ENCODE results near the gene PLCB4. TPM values are rescaled to one million over a fixed set of nuclear protein-coding genes. Genes with fewer than 3 reads are reported as not detected.
A peak's percentile ranks its signal among the peaks of the same experiment; 100 is the strongest.

PLCB4 gene
- total RNA-seq, 4 donors from 2014 or later = 2.3 to 3.9 (median 3.3) TPM

GRCh38 chr20:9140162-9140760, 71.4 kb downstream of the PLCB4 start:
- intact Hi-C loops (cut with DNase I; ENCODE audit: low total_unique reads) (no loop called here), in situ Hi-C loops (cut with MboI; ENCODE audit: low sequenced_read_pairs in 4 of 4) (no loop called here)
- H3K27me3 ChIP-seq = no peaks in the 10 kb centered on the region
- H3K36me3 ChIP-seq = no peaks in the 10 kb centered on the region
- DNase-seq (no peak), ATAC-seq (no peak)
- H3K4me1 ChIP-seq = no peaks in the 10 kb centered on the region
- peaks cover 0 to 7% (median 0%) of the 10 kb centered on the region in 3 donors for H3K9me3 ChIP-seq
- no peak for TF ChIP-seq POLR2A (IDR thresholded peaks at IDR 0.05)
- H3K4me3 ChIP-seq = no peak overlapping the region
- H3K27ac ChIP-seq = no peak overlapping the region

- Histone ChIP-seq H3K4me1 (no peaks in the 10 kb centered on the region), H3K27me3 (no peaks in the 10 kb centered on the region), H3K4me3 (no peak overlapping the region), H3K9me3 (peaks cover 0 to 7% (median 0%) of the 10 kb centered on the region in 3 donors), H3K36me3 (no peaks in the 10 kb centered on the region), H3K27ac (no peak overlapping the region)
- TF ChIP-seq CTCF (IDR thresholded peaks at IDR 0.05 in 4 of 5, conservative IDR thresholded peaks at IDR 0.05 in 1 of 5) (no peak), POLR2A (IDR thresholded peaks at IDR 0.05) (no peak)
- no peak for DNase-seq
- ATAC-seq = no peak
- intact Hi-C loops (cut with DNase I; ENCODE audit: low total_unique reads) = no loop called here
- in situ Hi-C loops (cut with MboI; ENCODE audit: low sequenced_read_pairs in 4 of 4) = no loop called here
Observed at GRCh38 chr20:9141070-9141469, 72.2 kb downstream of the PLCB4 start.

GRCh38 chr20:9141921-9142320, 73.0 kb downstream of the PLCB4 start:
- no peak for ATAC-seq
- no peak overlapping the region for H3K27ac ChIP-seq
- H3K36me3 ChIP-seq = no peaks in the 10 kb centered on the region
- DNase-seq = no peak
- TF ChIP-seq CTCF (IDR thresholded peaks at IDR 0.05 in 4 of 5, conservative IDR thresholded peaks at IDR 0.05 in 1 of 5) = no peak
- in situ Hi-C loops (cut with MboI; ENCODE audit: low sequenced_read_pairs in 4 of 4) (no loop called here), intact Hi-C loops (cut with DNase I; ENCODE audit: low total_unique reads) (no loop called here)
- peaks cover 0 to 7% (median 0%) of the 10 kb centered on the region in 3 donors for H3K9me3 ChIP-seq
- H3K27me3 ChIP-seq = no peaks in the 10 kb centered on the region
- no peaks in the 10 kb centered on the region for H3K4me1 ChIP-seq
- H3K4me3 ChIP-seq = no peak overlapping the region

GRCh38 chr20:9142809-9143208, 73.9 kb downstream of the PLCB4 start:
- no peak for ATAC-seq
- intact Hi-C loops (cut with DNase I; ENCODE audit: low total_unique reads) = no loop called here
- Histone ChIP-seq H3K36me3 (no peaks in the 10 kb centered on the region), H3K4me3 (no peak overlapping the region), H3K4me1 (no peaks in the 10 kb centered on the region), H3K27ac (no peak overlapping the region), H3K9me3 (peaks cover 0 to 7% (median 0%) of the 10 kb centered on the region in 3 donors), H3K27me3 (no peaks in the 10 kb centered on the region)
- no peak for DNase-seq
- in situ Hi-C loops (cut with MboI; ENCODE audit: low sequenced_read_pairs in 4 of 4) = no loop called here
- TF ChIP-seq POLR2A (IDR thresholded peaks at IDR 0.05) (no peak), CTCF (IDR thresholded peaks at IDR 0.05 in 4 of 5, conservative IDR thresholded peaks at IDR 0.05 in 1 of 5) (no peak)

GRCh38 chr20:9143926-9144325, 75.0 kb downstream of the PLCB4 start:
- in situ Hi-C loops (cut with MboI; ENCODE audit: low sequenced_read_pairs in 4 of 4) = no loop called here
- Histone ChIP-seq H3K27me3 (no peaks in the 10 kb centered on the region), H3K27ac (peak overlapping the region in 1 of 4 donors; percentile 20)

More at GRCh38 chr20:9143926-9144325, 75.0 kb downstream of the PLCB4 start:
- DNase-seq (no peak), ATAC-seq (no peak)
- H3K9me3 ChIP-seq = peaks cover 0 to 3% (median 0%) of the 10 kb centered on the region in 3 donors
- intact Hi-C loops (cut with DNase I; ENCODE audit: low total_unique reads) = no loop called here
- no peaks in the 10 kb centered on the region for H3K4me1 ChIP-seq
- no peak overlapping the region for H3K4me3 ChIP-seq
- H3K36me3 ChIP-seq = no peaks in the 10 kb centered on the region
- TF ChIP-seq CTCF (IDR thresholded peaks at IDR 0.05 in 4 of 5, conservative IDR thresholded peaks at IDR 0.05 in 1 of 5) = no peak
- TF ChIP-seq POLR2A (IDR thresholded peaks at IDR 0.05) = no peak

All from gastrocnemius medialis (tissue), 4 donors.